NT2/D1 (cell line): ENCODE measurements around the gene ARGFX.

Source experiments
- YY1 ChIP-seq: IDR thresholded peaks from 2 replicates; pipeline ENCODE4 v1.6.1; 2011; ENCODE audit not compliant: insufficient read length, insufficient read depth
- ZNF274 ChIP-seq: IDR thresholded peaks from 2 replicates; pipeline ENCODE4 v1.6.1; 2011; ENCODE audit warnings: mild to moderate bottlenecking, low read depth, low read length

DNA sequence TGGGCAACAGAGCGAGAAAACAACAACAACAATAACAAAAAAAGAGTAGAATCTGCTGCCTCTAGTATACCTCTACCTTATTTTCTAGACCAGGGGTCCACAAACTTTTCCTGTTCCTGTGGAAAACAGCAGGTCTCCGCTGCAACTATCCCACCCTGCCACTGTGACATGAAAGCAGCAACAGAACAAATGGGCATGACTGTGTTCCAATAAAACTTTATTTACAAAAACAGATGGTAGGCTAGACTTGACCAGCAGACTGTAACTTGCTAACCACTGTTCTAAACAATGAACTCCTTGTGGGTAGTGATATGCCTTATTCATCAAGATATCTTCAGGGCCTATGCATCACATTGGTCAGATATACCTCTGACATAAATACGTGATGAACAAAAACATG, 47.2 kb upstream of the ARGFX start:
- TF ChIP-seq ZNF274 (no peak), YY1 (no peak)
